Fibroblast of the aortic adventitia (primary cell): ENCODE results near the gene FAM111A. TPM values are rescaled to one million over a fixed set of nuclear protein-coding genes. Genes with fewer than 3 reads are reported as not detected.

Experiments used
- DNase-seq: peaks from one replicate; pipeline ENCODE4 v3.0.0-alpha.2; 2010; ENCODE audit warnings: low read depth
- H3K4me3 ChIP-seq: 2 replicates; pipeline ENCODE4 v1.5.1; 2011; ENCODE audit warnings: low read depth, mild to moderate bottlenecking, control low read depth, low read length, moderate library complexity
- CTCF ChIP-seq: IDR thresholded peaks from 2 replicates; pipeline ENCODE4 v1.5.1; 2011; ENCODE audit warnings: mild to moderate bottlenecking, low read length, control low read depth, inconsistent platforms; ENCODE audit not compliant: insufficient read depth
- total RNA-seq: library from RNA; depleted of rRNA; stranded (reverse); fragments of >200 nt; gene quantifications from 2 replicates; pipeline ENCODE4 v1.2.3, GENCODE V29; 2012; ENCODE audit warnings: low replicate concordance

The FAM111A gene
- total RNA-seq, 1 donor: 103 TPM

DNA sequence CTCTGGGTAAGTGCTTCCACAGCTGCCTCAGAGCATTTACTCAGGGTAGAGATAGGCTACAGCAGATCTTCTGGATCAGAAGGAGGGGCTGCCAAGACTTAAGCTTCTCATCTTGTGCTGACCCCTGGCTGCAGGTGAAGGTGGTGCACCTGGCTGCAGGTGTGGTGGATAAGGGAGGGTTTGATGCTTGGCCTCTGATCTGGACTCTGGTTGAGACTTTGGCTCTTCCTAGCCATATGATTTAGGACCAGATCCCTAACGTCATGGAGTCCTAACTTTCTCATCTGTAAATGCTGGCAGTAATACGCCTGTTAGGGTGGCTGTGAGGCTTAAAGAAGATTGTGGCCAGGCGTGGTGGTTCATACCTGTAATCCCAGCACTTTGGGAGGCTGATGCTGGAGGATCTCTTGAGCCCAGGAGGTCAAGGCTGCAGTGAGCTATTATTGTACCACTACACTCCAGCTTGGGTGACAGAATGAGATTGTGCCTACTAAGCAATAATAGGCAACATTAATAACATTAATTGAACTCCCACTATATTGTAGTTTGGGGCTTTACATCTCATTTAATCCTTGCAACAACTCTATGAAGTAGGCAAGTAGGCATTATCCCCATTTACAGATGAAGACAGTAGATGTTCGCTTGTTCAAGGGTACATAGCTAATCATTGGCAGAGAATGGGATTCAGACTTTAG, 39.9 kb downstream of the FAM111A start:
- TF ChIP-seq CTCF: peak; percentile 21
- H3K4me3 ChIP-seq: no peak overlapping the region
- DNase-seq: no peak

- H3K4me3 ChIP-seq: no peak overlapping the region
- peak; percentile 45 for DNase-seq
- TF ChIP-seq CTCF: no peak
Observed at GRCh38 chr11:59183771-59184170, 41.1 kb downstream of the FAM111A start.

DNA sequence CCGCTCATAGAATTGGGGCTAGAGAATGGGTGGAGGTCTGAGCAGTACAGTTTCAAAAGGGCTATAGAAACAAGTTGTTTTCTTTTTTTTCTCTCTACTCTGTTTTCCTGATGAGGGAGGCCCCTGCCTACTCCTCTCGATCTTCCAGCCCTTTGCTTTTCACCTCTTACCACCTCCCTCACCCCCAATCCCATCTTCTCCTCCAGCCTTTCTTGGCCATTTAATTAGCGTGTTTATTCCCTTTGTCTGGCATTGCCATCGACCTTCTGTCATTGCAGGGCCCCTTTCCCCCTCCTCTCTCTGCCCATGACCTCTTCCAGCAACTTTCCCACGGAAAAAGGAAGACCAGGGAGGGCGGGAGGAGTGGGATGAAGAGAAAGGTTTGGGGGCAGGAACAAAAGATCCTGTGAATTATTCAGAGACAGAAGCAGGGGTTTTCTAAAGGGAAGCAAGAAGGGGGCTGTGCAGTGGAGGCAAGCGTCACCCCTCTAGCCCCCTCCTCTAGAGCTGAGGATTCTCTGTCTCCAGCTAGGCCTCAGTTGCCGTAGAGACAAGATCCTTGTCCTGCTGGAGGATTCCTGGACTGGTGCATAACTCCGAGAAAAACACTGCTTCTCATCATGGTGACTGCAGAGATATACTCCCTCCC, 42.2 kb downstream of the FAM111A start:
- TF ChIP-seq CTCF: no peak
- no peak for DNase-seq
- no peak overlapping the region for H3K4me3 ChIP-seq

- DNase-seq: no peak
- no peak for TF ChIP-seq CTCF
- H3K4me3 ChIP-seq: no peak overlapping the region
Observed at GRCh38 chr11:59185386-59185945, 42.8 kb downstream of the FAM111A start.

GRCh38 chr11:59186130-59186594, 43.5 kb downstream of the FAM111A start:
- no peak overlapping the region for H3K4me3 ChIP-seq
- peak; percentile 52 for TF ChIP-seq CTCF

GRCh38 chr11:59187035-59187434, 44.4 kb downstream of the FAM111A start:
- TF ChIP-seq CTCF: no peak
- no peak for DNase-seq
- H3K4me3 ChIP-seq: no peak overlapping the region

More at GRCh38 chr11:59186130-59186594, 43.5 kb downstream of the FAM111A start:
- DNase-seq: no peak
